ENCODE data around the gene SPATS1. TPM values are rescaled to one million over a fixed set of nuclear protein-coding genes. Genes with fewer than 3 reads are reported as not detected.

Gene SPATS1
- total and polyA plus RNA-seq, 11 donors = not detected

DNA sequence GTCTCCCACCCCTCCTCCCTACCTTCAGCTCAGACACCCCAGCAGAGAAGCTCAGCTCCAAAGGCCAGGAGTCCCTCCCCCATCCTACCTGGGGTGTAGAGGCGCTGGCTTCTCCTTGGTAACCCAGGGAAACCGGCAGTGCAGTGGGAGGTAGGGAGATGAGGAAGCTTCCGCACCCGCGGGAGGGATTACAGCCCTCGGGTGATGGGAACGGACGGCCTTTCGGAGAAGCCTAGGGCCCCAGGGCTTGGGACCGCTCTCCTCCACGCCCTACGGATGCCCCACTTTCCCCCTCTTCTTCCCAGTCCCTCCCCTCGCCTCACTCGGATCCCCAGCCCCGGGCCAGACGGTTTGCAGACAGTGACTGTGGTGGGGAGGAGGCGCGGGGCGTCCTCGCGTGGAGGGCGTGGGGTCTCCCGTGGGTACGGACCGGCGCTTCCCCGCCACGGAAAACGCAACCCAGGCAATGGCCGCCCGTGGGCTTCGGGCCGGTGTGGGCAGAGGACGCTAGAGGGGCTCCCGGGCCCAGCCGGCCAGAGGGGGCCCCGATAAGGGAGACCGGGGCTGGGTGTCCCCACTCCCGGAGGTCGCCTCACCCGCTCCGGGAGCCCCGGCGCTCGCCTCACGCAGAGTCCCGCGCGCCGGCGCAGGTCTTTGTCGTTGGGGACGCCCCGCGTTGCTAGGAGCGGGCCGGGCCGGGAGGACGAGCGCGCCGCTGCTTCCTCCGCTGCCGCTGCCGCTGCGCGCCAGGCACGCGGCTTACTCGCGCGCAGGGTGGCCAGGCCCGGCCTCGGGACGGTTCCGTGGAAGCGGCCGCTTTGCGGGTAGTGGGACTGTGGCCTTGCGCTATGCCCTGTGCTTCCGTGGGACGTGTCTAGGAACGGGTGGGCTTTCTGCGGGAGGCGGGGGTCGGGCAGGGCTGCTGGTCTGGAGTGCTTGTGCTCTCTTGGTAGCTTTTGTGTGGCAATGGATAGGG is 45.1 kb upstream of the SPATS1 start:
- ATAC-seq (peak in 3 of 4 donors; percentile 56 to 75 (median 73)), DNase-seq (peak in 3 of 5 donors; percentile 30 to 60 (median 37))
- Histone ChIP-seq H3K4me1 (peaks cover 0 to 18% (median 13%) of the 10 kb centered on the region in 12 donors), H3K36me3 (peaks cover 0 to 24% (median 18%) of the 10 kb centered on the region in 9 donors), H3K9me3 (no peaks in the 10 kb centered on the region), H3K4me3 (peak overlapping the region; percentile 11 to 64 (median 54)), H3K27me3 (peaks cover 13 to 56% (median 44%) of the 10 kb centered on the region in 9 donors), H3K27ac (no peak overlapping the region)
- intact Hi-C loops (cut with DNase I) = no loop called here
- 0 to 1% (median 1%) methylated on average over 56 to 86 of the region's 86 CpGs for WGBS, 4 donors
- TF ChIP-seq POLR2A (IDR thresholded peaks at IDR 0.05) (no peak), CTCF (IDR thresholded peaks at IDR 0.05) (no peak)

DNA sequence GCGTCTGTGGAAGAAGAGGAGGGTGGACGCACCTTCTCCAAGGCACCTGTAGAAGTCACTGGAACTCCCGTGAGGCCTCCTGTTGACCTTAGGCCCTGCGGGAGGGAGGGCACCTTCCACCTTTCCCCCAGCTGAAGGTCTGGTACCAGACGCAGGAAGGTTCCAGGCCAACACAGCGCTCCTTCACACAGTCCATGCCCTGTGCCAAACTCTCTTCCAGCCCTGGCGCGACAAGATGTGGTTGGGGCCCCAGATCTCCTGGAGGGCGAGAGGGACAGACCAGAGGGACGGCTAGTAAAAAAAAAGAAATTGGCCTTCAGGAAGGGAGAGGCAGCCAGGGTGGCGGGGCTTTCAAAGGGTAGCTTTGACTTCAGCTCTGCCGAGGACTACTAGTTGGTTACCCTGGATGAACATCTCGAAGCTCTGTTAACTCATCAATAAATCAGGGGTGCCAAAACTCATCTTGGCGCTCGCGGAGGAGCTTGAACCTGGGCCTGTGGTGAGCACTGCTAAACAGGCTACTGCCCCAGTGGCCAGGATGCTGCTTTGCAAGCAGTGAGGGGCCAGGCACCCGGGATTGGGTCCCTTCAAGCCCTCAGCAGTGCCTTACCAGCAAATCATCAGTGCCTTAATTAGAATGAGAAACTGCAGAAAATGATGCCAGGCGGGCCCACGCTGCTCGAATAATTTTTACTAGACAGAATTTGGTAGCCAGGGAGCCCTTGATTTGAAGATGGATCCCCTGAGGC is 44.2 kb upstream of the SPATS1 start:
- H3K27ac ChIP-seq = no peak overlapping the region
- H3K9me3 ChIP-seq = no peaks in the 10 kb centered on the region
- intact Hi-C loops (cut with DNase I) = no loop called here
- TF ChIP-seq POLR2A (IDR thresholded peaks at IDR 0.05) (no peak), CTCF (IDR thresholded peaks at IDR 0.05) (no peak)
- peaks cover 0 to 18% (median 13%) of the 10 kb centered on the region in 12 donors for H3K4me1 ChIP-seq
- H3K36me3 ChIP-seq = peaks cover 0 to 33% (median 27%) of the 10 kb centered on the region in 9 donors
- ATAC-seq (peak in 3 of 4 donors; percentile 10 to 28 (median 14)), DNase-seq (no peak)
- 39 to 51% (median 41%) methylated on average over 13 to 20 of the region's 20 CpGs for WGBS, 4 donors
- peaks cover 11 to 47% (median 35%) of the 10 kb centered on the region in 9 donors for H3K27me3 ChIP-seq
- H3K4me3 ChIP-seq = peak overlapping the region in 4 of 12 donors; percentile 55 to 63 (median 58)

- no peaks in the 10 kb centered on the region for H3K9me3 ChIP-seq
- ATAC-seq = no peak
- H3K4me1 ChIP-seq = peaks cover 0 to 18% (median 13%) of the 10 kb centered on the region in 12 donors
- WGBS, 4 donors = 85 to 91% (median 89%) methylated on average over 3 of the region's 3 CpGs
- H3K27ac ChIP-seq = no peak overlapping the region
- DNase-seq = no peak
- TF ChIP-seq CTCF (IDR thresholded peaks at IDR 0.05) (no peak), POLR2A (IDR thresholded peaks at IDR 0.05) (no peak)
- no peak overlapping the region for H3K4me3 ChIP-seq
- peaks cover 11 to 41% (median 32%) of the 10 kb centered on the region in 9 donors for H3K27me3 ChIP-seq
- intact Hi-C loops (cut with DNase I) = no loop called here
- H3K36me3 ChIP-seq = peaks cover 0 to 39% (median 33%) of the 10 kb centered on the region in 9 donors
Observed at GRCh38 chr6:44298864-44299263, 43.6 kb upstream of the SPATS1 start.

Data from heart left ventricle (tissue), 16 donors.